A549 (cell line): ENCODE results near the gene LMTK3. TPM values are rescaled to one million over a fixed set of nuclear protein-coding genes. Genes with fewer than 3 reads are reported as not detected.

Source experiments
- ATAC-seq, 2 experiments: fragments of 200-7000 bp in 1 of 2; fragments of >200 bp in 1 of 2; cut with Nextera tagmentation in 1 of 2; cut with Tn5 transposase in 1 of 2; 3 replicates each; pipeline versions ENCODE4 v1.8.0 to v1.9.1; 2018 to 2020; ENCODE audit warnings: mild to moderate bottlenecking in 1 of 2, moderate library complexity in 1 of 2
- CTCF ChIA-PET: fragments of 300-600 bp; sonication (Branson Sonifier 250); formaldehyde crosslinking; extraction: SDS; loops from one replicate; lab custom pipeline; 2021; ENCODE audit warnings: antibody characterized with exemption, inconsistent platforms; lab: Yijun Ruan, JAX
- POLR2A ChIA-PET: fragments of 350-600 bp; formaldehyde crosslinking; extraction: SDS; loops from one replicate; lab custom pipeline; 2021; ENCODE audit warnings: antibody characterized with exemption, inconsistent platforms; lab: Yijun Ruan, JAX
- DNase-seq, 2 experiments: peaks; one replicate each; pipeline versions ENCODE4 v3.0.0 to v3.0.0-alpha.2; 2011 to 2016; ENCODE audit warnings: low read depth in 1 of 2, low spot score in 1 of 2
- FAIRE-seq: peaks from 2 replicates; lab custom pipeline; 2011; peaks lifted over from hg19 to GRCh38; lab: Jason Lieb, UNC
- H3K27ac ChIP-seq, 2 experiments: fragments of >200 bp; sonication (Bioruptor Twin); formaldehyde crosslinking; 3 replicates each; pipeline ENCODE4 v1.5.1; 2016 to 2017
- H3K4me1 ChIP-seq: fragments of >200 bp; sonication (Bioruptor Twin); formaldehyde crosslinking; 3 replicates; pipeline ENCODE4 v1.6.1; 2016
- H3K4me2 ChIP-seq: fragments of >200 bp; sonication (Bioruptor Twin); formaldehyde crosslinking; 3 replicates; pipeline ENCODE4 v1.6.1; 2016
- H3K4me3 ChIP-seq: fragments of >200 bp; sonication (Bioruptor Twin); formaldehyde crosslinking; 3 replicates; pipeline ENCODE4 v1.5.1; 2016
- H3K9me3 ChIP-seq: fragments of >200 bp; sonication (Bioruptor Twin); formaldehyde crosslinking; 3 replicates; pipeline ENCODE4 v1.6.1; 2016
- CHD4 ChIP-seq: fragments of 200-600 bp; sonication (generic); IDR thresholded peaks from 2 replicates; pipeline ENCODE4 v1.6.1; 2016; ENCODE audit warnings: antibody characterized with exemption, mild to moderate bottlenecking, borderline replicate concordance
- ELK1 ChIP-seq: fragments of 150-350 bp; IDR thresholded peaks from 2 replicates; pipeline ENCODE4 v1.6.1; 2014; ENCODE audit warnings: low read depth, mild to moderate bottlenecking, low read length
- HES2 ChIP-seq: fragments of >200 bp; sonication (Bioruptor Twin); formaldehyde crosslinking; IDR thresholded peaks from 2 replicates; pipeline ENCODE4 v1.6.1; 2016
- JUN ChIP-seq, 2 experiments: fragments of >200 bp; sonication (Bioruptor Twin); formaldehyde crosslinking; IDR thresholded peaks; 2 replicates in 1 of 2; 3 replicates in 1 of 2; pipeline ENCODE4 v1.6.1; 2016 to 2017
- JUNB ChIP-seq: fragments of >200 bp; sonication (Bioruptor Twin); formaldehyde crosslinking; IDR thresholded peaks from 2 replicates; pipeline ENCODE4 v1.6.1; 2016
- KDM1A ChIP-seq: fragments of 200-600 bp; sonication (generic); IDR thresholded peaks from 2 replicates; pipeline ENCODE4 v1.6.1; 2016; ENCODE audit warnings: low read depth, mild to moderate bottlenecking
- KDM5A ChIP-seq: fragments of 200-600 bp; sonication (generic); IDR thresholded peaks from 2 replicates; pipeline ENCODE4 v1.6.1; 2016; ENCODE audit warnings: antibody characterized with exemption, mild to moderate bottlenecking
- MAFK ChIP-seq: fragments of 450-650 bp; IDR thresholded peaks from 2 replicates; pipeline ENCODE4 v1.6.1; 2014; ENCODE audit not compliant: partially characterized antibody
- NFE2L2 ChIP-seq: fragments of 150-350 bp; conservative IDR thresholded peaks from 2 replicates; pipeline ENCODE4 v1.6.1; 2014; ENCODE audit warnings: low read length
- POLR2AphosphoS2 ChIP-seq: conservative IDR thresholded peaks from 2 replicates; pipeline ENCODE4 v1.6.1; 2012; ENCODE audit warnings: low read length, improper control_type of control experiment, inconsistent platforms
- RARB ChIP-seq: fragments of 250-450 bp; sonication (Bioruptor Pico); IDR thresholded peaks from 2 replicates; pipeline ENCODE4 v1.8.0; 2021; ENCODE audit warnings: mild to moderate bottlenecking, moderate library complexity
- SMC3 ChIP-seq: fragments of >200 bp; sonication (Bioruptor Twin); formaldehyde crosslinking; IDR thresholded peaks from 3 replicates; pipeline ENCODE4 v1.6.1; 2018; ENCODE audit warnings: inconsistent platforms
- TFCP2L1 ChIP-seq: fragments of 250-450 bp; sonication (Bioruptor Pico); IDR thresholded peaks from 2 replicates; pipeline ENCODE4 v1.5.0; 2021; ENCODE audit warnings: mild to moderate bottlenecking
- TP53 ChIP-seq: fragments of 250-450 bp; sonication (Bioruptor Pico); IDR thresholded peaks from 2 replicates; pipeline ENCODE4 v1.5.0; 2021; ENCODE audit warnings: mild to moderate bottlenecking, moderate library complexity
- USF2 ChIP-seq: fragments of 450-650 bp; IDR thresholded peaks from 2 replicates; pipeline ENCODE4 v1.6.1; 2014; ENCODE audit warnings: antibody characterized with exemption
- ZSCAN20 ChIP-seq: fragments of 250-450 bp; sonication (Bioruptor Pico); IDR thresholded peaks from 2 replicates; pipeline ENCODE4 v1.8.0; 2022; ENCODE audit warnings: mild to moderate bottlenecking, moderate library complexity
- WGBS: methylation state at CpG from one replicate; pipeline ENCODE4 v1.1.6; 2017; ENCODE audit errors: missing lambda C conversion rate; 5-methylcytosine and 5-hydroxymethylcytosine counted together
- polyA plus RNA-seq, 4 experiments: library from polyadenylated mRNA; depleted of rRNA in 3 of 4; stranded (reverse); fragments of >200 nt; fragmentation: RNase III in 1 of 4; extraction: RNeasy Plus Mini Kit Qiagen cat#74134 plus additional on column Dnase treatment in 1 of 4; gene quantifications; 2 replicates in 3 of 4; 3 replicates in 1 of 4; pipeline ENCODE4 v1.2.3, GENCODE V29; 2011 to 2017
- TF ChIP-seq, protein P1 (sequence below): fragments of >200 bp; sonication (Bioruptor Twin); formaldehyde crosslinking; IDR thresholded peaks from 3 replicates; pipeline ENCODE4 v1.5.1; 2016
- TF ChIP-seq, protein P2 (sequence below): IDR thresholded peaks from 2 replicates; pipeline ENCODE4 v1.6.1; 2012
- TF ChIP-seq, protein P3 (sequence below): fragments of >200 bp; sonication (Bioruptor Twin); formaldehyde crosslinking; IDR thresholded peaks from 3 replicates; pipeline ENCODE4 v1.6.1; 2016

The LMTK3 gene
- polyA plus RNA-seq, 2 of the 4 experiments (the other 2 are of a cell fraction): 0.62 to 6.1 TPM

GRCh38 chr19:48455908-48456562 is 55.6 kb downstream of the LMTK3 start:
- FAIRE-seq (no peak), ATAC-seq (no peak), DNase-seq (no peak)
- H3K9me3 ChIP-seq: no peaks in the 10 kb centered on the region
- H3K27ac ChIP-seq: no peak overlapping the region
- no peaks in the 10 kb centered on the region for H3K4me1 ChIP-seq
- no peak overlapping the region for H3K4me3 ChIP-seq
- no peak overlapping the region for H3K4me2 ChIP-seq
- ChIA-PET POLR2A (interaction anchor here (1.0 kb wide), 1 partner anchor 10 kb away, joined by 6 read pairs; no protein-coding TSS in a partner anchor), CTCF (interaction anchor here (1.4 kb wide), 1 partner anchor 10 kb away, joined by 11 read pairs; the partner anchor contains the start of gene GRWD1)
- no peak for TF ChIP-seq MAFK
- no peak for TF ChIP-seq RARB (CRISPR knock-in tag)
- no peak for TF ChIP-seq TFCP2L1
- no peak for TF ChIP-seq ZSCAN20
- no peak for TF ChIP-seq CHD4
- TF ChIP-seq, protein P1, sequence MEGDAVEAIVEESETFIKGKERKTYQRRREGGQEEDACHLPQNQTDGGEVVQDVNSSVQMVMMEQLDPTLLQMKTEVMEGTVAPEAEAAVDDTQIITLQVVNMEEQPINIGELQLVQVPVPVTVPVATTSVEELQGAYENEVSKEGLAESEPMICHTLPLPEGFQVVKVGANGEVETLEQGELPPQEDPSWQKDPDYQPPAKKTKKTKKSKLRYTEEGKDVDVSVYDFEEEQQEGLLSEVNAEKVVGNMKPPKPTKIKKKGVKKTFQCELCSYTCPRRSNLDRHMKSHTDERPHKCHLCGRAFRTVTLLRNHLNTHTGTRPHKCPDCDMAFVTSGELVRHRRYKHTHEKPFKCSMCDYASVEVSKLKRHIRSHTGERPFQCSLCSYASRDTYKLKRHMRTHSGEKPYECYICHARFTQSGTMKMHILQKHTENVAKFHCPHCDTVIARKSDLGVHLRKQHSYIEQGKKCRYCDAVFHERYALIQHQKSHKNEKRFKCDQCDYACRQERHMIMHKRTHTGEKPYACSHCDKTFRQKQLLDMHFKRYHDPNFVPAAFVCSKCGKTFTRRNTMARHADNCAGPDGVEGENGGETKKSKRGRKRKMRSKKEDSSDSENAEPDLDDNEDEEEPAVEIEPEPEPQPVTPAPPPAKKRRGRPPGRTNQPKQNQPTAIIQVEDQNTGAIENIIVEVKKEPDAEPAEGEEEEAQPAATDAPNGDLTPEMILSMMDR: no peak
- 95% methylated on average over 11 of the region's 11 CpGs for WGBS

DNA sequence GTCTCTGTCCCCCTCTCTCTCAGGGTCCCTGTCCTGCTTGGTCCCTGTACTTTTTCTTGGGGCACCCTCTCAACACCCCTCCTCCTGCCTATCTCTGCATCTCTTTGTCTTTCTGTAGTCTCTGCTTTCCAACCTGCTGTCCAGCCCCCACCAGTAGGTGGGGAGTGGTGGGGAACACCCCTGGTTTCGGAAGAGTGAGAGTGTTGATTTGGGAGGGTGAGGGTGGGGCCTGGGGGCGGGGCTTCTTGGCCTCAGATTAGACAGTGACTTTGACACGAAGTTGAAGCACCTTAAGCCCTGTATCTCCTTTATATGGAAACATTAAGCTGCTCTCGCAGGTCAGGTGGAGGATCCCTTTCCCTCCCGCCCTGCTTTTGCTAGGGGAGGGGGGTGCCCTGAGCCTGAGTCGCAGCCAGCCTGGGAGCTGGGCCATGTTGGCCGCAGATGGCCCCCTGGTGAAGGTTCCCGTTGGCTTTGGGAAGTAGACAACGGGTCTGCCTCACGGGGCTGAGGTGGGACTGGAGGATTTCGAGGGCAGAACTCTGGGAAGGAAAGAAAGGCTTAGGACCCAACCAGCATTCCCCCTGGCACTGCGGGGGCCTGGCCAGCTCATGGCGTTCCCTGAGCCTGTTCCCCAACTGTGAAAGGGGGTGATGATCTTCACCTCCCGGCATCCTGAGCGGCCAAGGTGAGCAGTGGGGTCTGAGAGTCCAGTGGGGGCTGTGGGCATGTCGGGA is 56.3 kb downstream of the LMTK3 start, which contains the start of gene KCNJ14:
KCNJ14 (plus strand) TSS at position 404 of the 737 bp plus-strand sequence. CDS start 6,151 bp downstream, outside the sequence.
- H3K4me3 ChIP-seq: no peak within 1 kb of the TSS
- ATAC-seq (no peak), FAIRE-seq (no peak), DNase-seq (no peak)
- H3K4me2 ChIP-seq: no peak within 1 kb of the TSS
- CTCF ChIA-PET: interaction anchor here (0.8 to 1.4 kb wide), 2 partner anchors 9 to 34 kb away, joined by 3 to 11 read pairs; partner anchors contain the start of gene GRWD1
- no peak within 1 kb of the TSS for H3K27ac ChIP-seq
- POLR2A ChIA-PET: interaction anchor here (1.0 kb wide), 1 partner anchor 9 kb away, joined by 6 read pairs; no protein-coding TSS in a partner anchor
- no peaks in the 10 kb centered on the region for H3K9me3 ChIP-seq
- no peak for TF ChIP-seq TP53 (CRISPR knock-in tag)
- no peak for TF ChIP-seq POLR2AphosphoS2
- no peak for TF ChIP-seq USF2
- TF ChIP-seq JUNB: no peak
- TF ChIP-seq, protein P2, sequence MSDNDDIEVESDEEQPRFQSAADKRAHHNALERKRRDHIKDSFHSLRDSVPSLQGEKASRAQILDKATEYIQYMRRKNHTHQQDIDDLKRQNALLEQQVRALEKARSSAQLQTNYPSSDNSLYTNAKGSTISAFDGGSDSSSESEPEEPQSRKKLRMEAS: no peak
- TF ChIP-seq KDM5A: no peak
- no peak for TF ChIP-seq NFE2L2
- TF ChIP-seq SMC3: no peak
- TF ChIP-seq, protein P3, sequence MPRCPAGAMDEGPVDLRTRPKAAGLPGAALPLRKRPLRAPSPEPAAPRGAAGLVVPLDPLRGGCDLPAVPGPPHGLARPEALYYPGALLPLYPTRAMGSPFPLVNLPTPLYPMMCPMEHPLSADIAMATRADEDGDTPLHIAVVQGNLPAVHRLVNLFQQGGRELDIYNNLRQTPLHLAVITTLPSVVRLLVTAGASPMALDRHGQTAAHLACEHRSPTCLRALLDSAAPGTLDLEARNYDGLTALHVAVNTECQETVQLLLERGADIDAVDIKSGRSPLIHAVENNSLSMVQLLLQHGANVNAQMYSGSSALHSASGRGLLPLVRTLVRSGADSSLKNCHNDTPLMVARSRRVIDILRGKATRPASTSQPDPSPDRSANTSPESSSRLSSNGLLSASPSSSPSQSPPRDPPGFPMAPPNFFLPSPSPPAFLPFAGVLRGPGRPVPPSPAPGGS: no peak
- no peak for TF ChIP-seq JUN (IDR thresholded peaks at IDR 0.05)
- TF ChIP-seq, protein P1: no peak
- no peak for TF ChIP-seq KDM1A
- no peak for TF ChIP-seq ZSCAN20
- TF ChIP-seq HES2: no peak
- no peak for TF ChIP-seq ELK1
- H3K4me1 ChIP-seq: no peaks in the 10 kb centered on the region
- WGBS: 90% methylated on average over 16 of the region's 16 CpGs
